HCT116 (cell line): ENCODE measurements around the gene MSLN. TPM values are rescaled to one million over a fixed set of nuclear protein-coding genes. Genes with fewer than 3 reads are reported as not detected.
"Not testable (repeated sequence)": the region's sequence is repeated elsewhere in the genome, so short reads cannot be mapped to it uniquely, and the experiment has no call there.

Experiments
- ATAC-seq: fragments of 200-7000 bp; cut with Tn5 transposase; 2 replicates; pipeline ENCODE4 v1.9.1; 2020; ENCODE audit warnings: mild to moderate bottlenecking, moderate library complexity
- BruUV-seq: library from RNA; stranded (reverse); fragments of 400-500 nt; replicated peaks from 2 replicates; lab custom pipeline; 2021; lab: Mats Ljungman, UMichigan
- CTCF ChIA-PET: fragments of 300-600 bp; sonication (Branson Sonifier 250); formaldehyde crosslinking; loops from one replicate; lab custom pipeline; 2021; ENCODE audit warnings: antibody characterized with exemption; lab: Charles Lee
- POLR2A ChIA-PET: fragments of 300-600, 350-600 bp; sonication (Branson Sonifier 250); formaldehyde crosslinking; loops from one replicate; lab custom pipeline; 2021; ENCODE audit warnings: antibody characterized with exemption; lab: Charles Lee
- RAD21 ChIA-PET, 2 experiments: fragments of 300-600 bp; sonication (Branson Sonifier 250); formaldehyde crosslinking; loops; one replicate each; lab custom pipeline; 2023; ENCODE audit warnings: low total read pairs in 2 of 2; ENCODE audit not compliant: uncharacterized antibody in 2 of 2, unreplicated experiment in 2 of 2, low non-redundant PET in 1 of 2; lab: Charles Lee
- DNase-seq: peaks from one replicate; pipeline ENCODE4 v3.0.0-alpha.2; 2010; ENCODE audit warnings: low read depth, low spot score
- H2AFZ ChIP-seq: fragments of 200-600 bp; shearing (Covaris generic), sonication (generic); 2 replicates; pipeline ENCODE4 v1.6.1; 2017; ENCODE audit warnings: low read depth, mixed run types, mixed read lengths, antibody characterized with exemption, low read length; ENCODE audit not compliant: poor library complexity, severe bottlenecking
- H3K27ac ChIP-seq: 2 replicates; pipeline ENCODE4 v1.5.1; 2012; ENCODE audit warnings: low read depth, low read length
- H3K27me3 ChIP-seq: fragments of 200-600 bp; sonication (generic); 2 replicates; pipeline ENCODE4 v1.6.1; 2016; ENCODE audit warnings: mixed run types, low read length, mixed read lengths; ENCODE audit not compliant: insufficient read depth
- H3K36me3 ChIP-seq, 2 experiments: fragments of 200-500 bp in 1 of 2; fragments of 200-600 bp in 1 of 2; sonication (Bioruptor generic) in 1 of 2; sonication (generic) in 1 of 2; 2 replicates each; pipeline versions ENCODE4 v1.5.1 to v1.6.1; 2014 to 2016; ENCODE audit warnings: low read length in 2 of 2, inconsistent platforms in 1 of 2, mixed read lengths in 1 of 2, mixed run types in 1 of 2; ENCODE audit not compliant: insufficient read depth in 2 of 2, control insufficient read depth in 1 of 2
- H3K4me1 ChIP-seq, 2 experiments: fragments of 200-600 bp in 1 of 2; sonication (generic) in 1 of 2; 2 replicates each; pipeline versions ENCODE4 v1.5.1 to v1.6.1; 2012 to 2017; ENCODE audit warnings: low read length in 2 of 2, inconsistent platforms in 1 of 2, mild to moderate bottlenecking in 1 of 2, mixed read lengths in 1 of 2, mixed run types in 1 of 2, moderate library complexity in 1 of 2; ENCODE audit not compliant: insufficient read depth in 2 of 2, control insufficient read depth in 1 of 2
- H3K4me2 ChIP-seq: fragments of 200-600 bp; sonication (generic); 2 replicates; pipeline ENCODE4 v1.6.1; 2017; ENCODE audit warnings: mixed run types, low read length, mixed read lengths
- H3K4me3 ChIP-seq, 2 experiments: fragments of 200-600 bp in 1 of 2; sonication (generic) in 1 of 2; replicated peaks in 1 of 2; 2 replicates each; pipeline ENCODE4 v1.5.1; 2011 to 2016; ENCODE audit warnings: low read length in 2 of 2, control low read depth in 1 of 2, low read depth in 1 of 2, mild to moderate bottlenecking in 1 of 2, mixed read lengths in 1 of 2, mixed run types in 1 of 2
- H3K79me2 ChIP-seq: fragments of 200-600 bp; sonication (generic); 2 replicates; pipeline ENCODE4 v1.6.1; 2017; ENCODE audit warnings: mild to moderate bottlenecking, mixed run types, low read length, moderate library complexity, mixed read lengths; ENCODE audit not compliant: insufficient read depth
- H3K9ac ChIP-seq: fragments of 200-600 bp; sonication (generic); 2 replicates; pipeline ENCODE4 v1.6.1; 2016; ENCODE audit warnings: low read length, mixed read lengths
- H3K9me2 ChIP-seq: fragments of 200-600 bp; sonication (generic), shearing (Covaris generic); 2 replicates; pipeline ENCODE4 v1.6.1; 2017; ENCODE audit warnings: mixed run types, mild to moderate bottlenecking, moderate library complexity; ENCODE audit not compliant: insufficient read depth
- H3K9me3 ChIP-seq, 2 experiments: fragments of 200-500 bp in 1 of 2; fragments of 200-600 bp in 1 of 2; sonication (Bioruptor generic) in 1 of 2; sonication (generic) in 1 of 2; 2 replicates each; pipeline ENCODE4 v1.6.1; 2014 to 2017; ENCODE audit warnings: low read length in 2 of 2, mixed read lengths in 2 of 2, inconsistent platforms in 1 of 2, low read depth in 1 of 2, mild to moderate bottlenecking in 1 of 2, mixed run types in 1 of 2, moderate library complexity in 1 of 2; ENCODE audit not compliant: control insufficient read depth in 1 of 2, insufficient read depth in 1 of 2
- H4K20me1 ChIP-seq: fragments of 200-600 bp; sonication (generic), shearing (Covaris generic); 2 replicates; pipeline ENCODE4 v1.6.1; 2017; ENCODE audit warnings: mixed run types, mild to moderate bottlenecking, moderate library complexity; ENCODE audit not compliant: insufficient read depth
- EGR1 ChIP-seq: IDR thresholded peaks from 2 replicates; pipeline ENCODE4 v1.6.1; 2012; ENCODE audit warnings: low read depth
- ELF1 ChIP-seq: IDR thresholded peaks from 2 replicates; pipeline ENCODE4 v1.6.1; 2012; ENCODE audit warnings: low read depth, borderline replicate concordance
- FOSL1 ChIP-seq: IDR thresholded peaks from 2 replicates; pipeline ENCODE4 v1.6.1; 2012; ENCODE audit warnings: low read depth
- POLR2A ChIP-seq: IDR thresholded peaks from 2 replicates; pipeline ENCODE4 v1.7.0; 2011; ENCODE audit warnings: borderline replicate concordance; ENCODE audit not compliant: insufficient read depth, insufficient read length; ENCODE audit errors: extremely low read depth
- RAD21 ChIP-seq: IDR thresholded peaks from 2 replicates; pipeline ENCODE4 v1.6.1; 2012; ENCODE audit warnings: low read depth, mild to moderate bottlenecking
- SRF ChIP-seq: IDR thresholded peaks from 2 replicates; pipeline ENCODE4 v1.6.1; 2012; ENCODE audit warnings: low read depth
- intact Hi-C: fragments of 100-400 bp; cut with micrococcal nuclease; formaldehyde crosslinking; loops from 2 replicates; pipeline ENCODE4 v1.10.0; 2022
- total RNA-seq: library from RNA; stranded (reverse); gene quantifications from one replicate; pipeline ENCODE4 v1.2.1, GENCODE V29; 2021; ENCODE audit not compliant: unreplicated experiment
- TF ChIP-seq, protein P1 (sequence below): IDR thresholded peaks from 2 replicates; pipeline ENCODE4 v1.6.1; 2012

MSLN gene
- total RNA-seq, 1 experiment from 2014 or later, result 40.9 TPM

DNA sequence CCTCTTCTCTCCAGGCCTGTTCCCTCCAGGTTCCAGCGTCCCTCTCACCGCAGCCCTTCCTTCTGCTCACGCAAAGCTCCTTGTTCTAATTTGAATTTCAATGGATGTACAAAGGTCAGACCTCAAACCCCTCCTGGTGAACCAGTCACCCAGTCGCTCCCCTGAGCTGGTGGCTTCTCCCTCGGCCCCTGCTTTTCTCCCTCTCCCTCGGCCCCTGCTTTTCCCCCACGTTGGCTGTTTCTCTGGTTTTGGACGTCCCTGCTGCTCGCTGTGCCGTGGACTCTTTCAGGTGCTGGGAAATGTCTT lies 8.6 kb upstream of the MSLN start:
- H3K36me3 ChIP-seq, result no peaks in the 10 kb centered on the region
- no peaks in the 10 kb centered on the region for H3K9me2 ChIP-seq
- no peak overlapping the region for H3K4me3 ChIP-seq
- H3K27me3 ChIP-seq, result no peaks in the 10 kb centered on the region
- BruUV-seq, result no TSS peak
- CTCF ChIA-PET, result no interaction called here
- H3K79me2 ChIP-seq, result no peaks in the 10 kb centered on the region
- peaks cover 0 to 7% of the 10 kb centered on the region in 2 experiments; a peak in 1 of 4 replicates for H3K9me3 ChIP-seq
- DNase-seq (no peak), ATAC-seq (no peak)
- no peak overlapping the region for H3K9ac ChIP-seq
- no peak overlapping the region for H2AFZ ChIP-seq
- POLR2A ChIA-PET, result no interaction called here
- H4K20me1 ChIP-seq, result no peaks in the 10 kb centered on the region
- RAD21 ChIA-PET, result no interaction called here
- peaks cover 5 to 14% of the 10 kb centered on the region in 2 experiments for H3K4me1 ChIP-seq
- no peak for TF ChIP-seq EGR1
- TF ChIP-seq, protein P1, sequence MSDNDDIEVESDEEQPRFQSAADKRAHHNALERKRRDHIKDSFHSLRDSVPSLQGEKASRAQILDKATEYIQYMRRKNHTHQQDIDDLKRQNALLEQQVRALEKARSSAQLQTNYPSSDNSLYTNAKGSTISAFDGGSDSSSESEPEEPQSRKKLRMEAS, result no peak
- no peak for TF ChIP-seq SRF
- TF ChIP-seq FOSL1, result no peak
- TF ChIP-seq POLR2A, result no peak
- no peak for TF ChIP-seq ELF1
- TF ChIP-seq RAD21, result no peak
- intact Hi-C loops, result no loop called here
- H3K4me2 ChIP-seq, result no peak overlapping the region
- H3K27ac ChIP-seq, result no peak overlapping the region

DNA sequence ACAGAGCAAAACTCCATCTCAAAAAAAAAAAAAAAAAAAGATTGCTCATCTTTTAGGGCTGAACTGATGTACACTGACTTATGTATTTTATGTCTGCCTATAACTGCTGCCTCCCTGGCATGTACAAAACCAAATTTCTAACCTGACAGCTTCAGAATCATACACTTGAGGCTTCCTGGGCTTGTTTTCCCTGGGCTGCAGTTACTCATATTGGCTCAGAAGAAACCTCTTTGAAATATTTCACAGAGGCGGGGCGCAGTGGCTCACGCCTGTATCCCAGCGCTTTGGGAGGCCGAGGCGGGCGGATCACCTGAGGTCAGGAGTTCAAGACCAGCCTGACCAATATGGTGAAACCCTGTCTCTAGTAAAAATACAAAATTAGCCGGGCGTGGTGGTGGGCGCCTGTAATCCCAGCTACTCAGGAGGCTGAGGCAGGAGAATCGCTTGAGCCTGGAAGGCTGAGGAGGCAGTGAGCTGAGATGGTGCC lies 6.4 kb upstream of the MSLN start:
- DNase-seq, H3K36me3 ChIP-seq, intact Hi-C loops, H3K27me3 ChIP-seq, H2AFZ ChIP-seq, H3K4me3 ChIP-seq, RAD21 ChIA-PET, H3K9me3 ChIP-seq, CTCF ChIA-PET, H3K9ac ChIP-seq, H4K20me1 ChIP-seq, POLR2A ChIA-PET, BruUV-seq, H3K79me2 ChIP-seq, H3K9me2 ChIP-seq, H3K27ac ChIP-seq: not testable (repeated sequence)
- ATAC-seq, result 0 out of 2 replicates have a peak, but pooled peaks have one; percentile 24
- H3K4me2 ChIP-seq, result peak overlapping the region; percentile 13; the same call in 1 of the 2 replicates
- H3K4me1 ChIP-seq, result peaks cover 10 to 18% of the 10 kb centered on the region in 2 experiments
